ENCODE measurements around the gene CXXC5.

Gene CXXC5

GRCh38 chr5:139650031-139650688 lies 2.0 kb downstream of the CXXC5 start:
- Histone ChIP-seq H3K9me3 (ENCODE audit: low read length) (no peaks in the 10 kb centered on the region), H3K36me3 (ENCODE audit: insufficient read depth, low read length) (no peaks in the 10 kb centered on the region), H3K27me3 (ENCODE audit: insufficient read depth, low read length) (no peaks in the 10 kb centered on the region), H3K4me3 (ENCODE audit: low read length) (peak overlapping the region; percentile 95), H2AFZ (ENCODE audit: low read depth, low read length) (no peak overlapping the region), H3K4me1 (ENCODE audit: insufficient read depth, low read length) (peaks cover 62% of the 10 kb centered on the region)

- Histone ChIP-seq H3K36me3 (ENCODE audit: insufficient read depth, low read length) (no peaks in the 10 kb centered on the region), H2AFZ (ENCODE audit: low read depth, low read length) (no peak overlapping the region), H3K9me3 (ENCODE audit: low read length) (no peaks in the 10 kb centered on the region), H3K4me3 (ENCODE audit: low read length) (peak overlapping the region; percentile 95), H3K27me3 (ENCODE audit: insufficient read depth, low read length) (no peaks in the 10 kb centered on the region), H3K4me1 (ENCODE audit: insufficient read depth, low read length) (peaks cover 68% of the 10 kb centered on the region)
These were observed 2.5 kb downstream of the CXXC5 start for GRCh38 chr5:139650689-139651042.

GRCh38 chr5:139651043-139651834 lies 3.1 kb downstream of the CXXC5 start:
- peak overlapping the region; percentile 95 for H3K4me3 ChIP-seq (ENCODE audit: low read length)
- H2AFZ ChIP-seq (ENCODE audit: low read depth, low read length) = no peak overlapping the region
- no peaks in the 10 kb centered on the region for H3K27me3 ChIP-seq (ENCODE audit: insufficient read depth, low read length)
- H3K9me3 ChIP-seq (ENCODE audit: low read length) = no peaks in the 10 kb centered on the region
- peaks cover 73% of the 10 kb centered on the region for H3K4me1 ChIP-seq (ENCODE audit: insufficient read depth, low read length)
- H3K36me3 ChIP-seq (ENCODE audit: insufficient read depth, low read length) = no peaks in the 10 kb centered on the region

GRCh38 chr5:139651853-139652787 lies 4.0 kb downstream of the CXXC5 start:
- Histone ChIP-seq H3K36me3 (ENCODE audit: insufficient read depth, low read length) (no peaks in the 10 kb centered on the region), H3K9me3 (ENCODE audit: low read length) (no peaks in the 10 kb centered on the region), H3K4me1 (ENCODE audit: insufficient read depth, low read length) (peaks cover 67% of the 10 kb centered on the region), H3K27me3 (ENCODE audit: insufficient read depth, low read length) (no peaks in the 10 kb centered on the region), H2AFZ (ENCODE audit: low read depth, low read length) (no peak overlapping the region), H3K4me3 (ENCODE audit: low read length) (peak overlapping the region; percentile 95)

- H3K4me1 ChIP-seq (ENCODE audit: insufficient read depth, low read length) = peaks cover 60% of the 10 kb centered on the region
These were observed 4.7 kb downstream of the CXXC5 start for GRCh38 chr5:139652788-139653241.

GRCh38 chr5:139653616-139654015 lies 5.5 kb downstream of the CXXC5 start:
- no peak overlapping the region for H2AFZ ChIP-seq (ENCODE audit: low read depth, low read length)
- no peaks in the 10 kb centered on the region for H3K27me3 ChIP-seq (ENCODE audit: insufficient read depth, low read length)
- H3K4me1 ChIP-seq (ENCODE audit: insufficient read depth, low read length) = peaks cover 60% of the 10 kb centered on the region
- no peaks in the 10 kb centered on the region for H3K9me3 ChIP-seq (ENCODE audit: low read length)
- H3K4me3 ChIP-seq (ENCODE audit: low read length) = no peak overlapping the region
- H3K36me3 ChIP-seq (ENCODE audit: insufficient read depth, low read length) = no peaks in the 10 kb centered on the region

More at GRCh38 chr5:139652788-139653241, 4.7 kb downstream of the CXXC5 start:
- H2AFZ ChIP-seq (ENCODE audit: low read depth, low read length) = no peak overlapping the region
- H3K27me3 ChIP-seq (ENCODE audit: insufficient read depth, low read length) = no peaks in the 10 kb centered on the region
- no peaks in the 10 kb centered on the region for H3K9me3 ChIP-seq (ENCODE audit: low read length)
- H3K36me3 ChIP-seq (ENCODE audit: insufficient read depth, low read length) = no peaks in the 10 kb centered on the region
- H3K4me3 ChIP-seq (ENCODE audit: low read length) = peak overlapping the region; percentile 10

- Histone ChIP-seq H3K9me3 (ENCODE audit: low read length) (no peaks in the 10 kb centered on the region), H3K4me1 (ENCODE audit: insufficient read depth, low read length) (peaks cover 68% of the 10 kb centered on the region), H2AFZ (ENCODE audit: low read depth, low read length) (no peak overlapping the region), H3K27me3 (ENCODE audit: insufficient read depth, low read length) (no peaks in the 10 kb centered on the region), H3K4me3 (ENCODE audit: low read length) (no peak overlapping the region), H3K36me3 (ENCODE audit: insufficient read depth, low read length) (no peaks in the 10 kb centered on the region)
These were observed 6.3 kb downstream of the CXXC5 start for GRCh38 chr5:139654464-139654863.

- Histone ChIP-seq H3K27me3 (ENCODE audit: insufficient read depth, low read length) (no peaks in the 10 kb centered on the region), H3K4me3 (ENCODE audit: low read length) (no peak overlapping the region), H3K4me1 (ENCODE audit: insufficient read depth, low read length) (peaks cover 74% of the 10 kb centered on the region)
These were observed 6.8 kb downstream of the CXXC5 start for GRCh38 chr5:139654871-139655491.

GRCh38 chr5:139655727-139656271 lies 7.7 kb downstream of the CXXC5 start:
- H3K4me3 ChIP-seq (ENCODE audit: low read length) = no peak overlapping the region
- no peaks in the 10 kb centered on the region for H3K27me3 ChIP-seq (ENCODE audit: insufficient read depth, low read length)
- no peaks in the 10 kb centered on the region for H3K9me3 ChIP-seq (ENCODE audit: low read length)
- peaks cover 74% of the 10 kb centered on the region for H3K4me1 ChIP-seq (ENCODE audit: insufficient read depth, low read length)
- H2AFZ ChIP-seq (ENCODE audit: low read depth, low read length) = no peak overlapping the region
- H3K36me3 ChIP-seq (ENCODE audit: insufficient read depth, low read length) = no peaks in the 10 kb centered on the region

More at GRCh38 chr5:139654871-139655491, 6.8 kb downstream of the CXXC5 start:
- H3K36me3 ChIP-seq (ENCODE audit: insufficient read depth, low read length) = no peaks in the 10 kb centered on the region
- no peaks in the 10 kb centered on the region for H3K9me3 ChIP-seq (ENCODE audit: low read length)
- H2AFZ ChIP-seq (ENCODE audit: low read depth, low read length) = no peak overlapping the region

- Histone ChIP-seq H3K27me3 (ENCODE audit: insufficient read depth, low read length) (no peaks in the 10 kb centered on the region), H3K4me1 (ENCODE audit: insufficient read depth, low read length) (peaks cover 57% of the 10 kb centered on the region), H3K36me3 (ENCODE audit: insufficient read depth, low read length) (no peaks in the 10 kb centered on the region), H2AFZ (ENCODE audit: low read depth, low read length) (no peak overlapping the region), H3K9me3 (ENCODE audit: low read length) (no peaks in the 10 kb centered on the region), H3K4me3 (ENCODE audit: low read length) (no peak overlapping the region)
These were observed 9.5 kb downstream of the CXXC5 start for GRCh38 chr5:139657363-139658321.

GRCh38 chr5:139658501-139658927 lies 10.4 kb downstream of the CXXC5 start:
- Histone ChIP-seq H3K27me3 (ENCODE audit: insufficient read depth, low read length) (no peaks in the 10 kb centered on the region), H3K4me1 (ENCODE audit: insufficient read depth, low read length) (peaks cover 48% of the 10 kb centered on the region), H3K9me3 (ENCODE audit: low read length) (no peaks in the 10 kb centered on the region), H2AFZ (ENCODE audit: low read depth, low read length) (no peak overlapping the region), H3K4me3 (ENCODE audit: low read length) (no peak overlapping the region), H3K36me3 (ENCODE audit: insufficient read depth, low read length) (no peaks in the 10 kb centered on the region)

Data from neuron (in vitro differentiated cells).